ENCODE results near the gene TMEM267. TPM values are rescaled to one million over a fixed set of nuclear protein-coding genes. Genes with fewer than 3 reads are reported as not detected.

Gene TMEM267
- polyA plus RNA-seq, 1 experiment: 16.3 TPM

DNA sequence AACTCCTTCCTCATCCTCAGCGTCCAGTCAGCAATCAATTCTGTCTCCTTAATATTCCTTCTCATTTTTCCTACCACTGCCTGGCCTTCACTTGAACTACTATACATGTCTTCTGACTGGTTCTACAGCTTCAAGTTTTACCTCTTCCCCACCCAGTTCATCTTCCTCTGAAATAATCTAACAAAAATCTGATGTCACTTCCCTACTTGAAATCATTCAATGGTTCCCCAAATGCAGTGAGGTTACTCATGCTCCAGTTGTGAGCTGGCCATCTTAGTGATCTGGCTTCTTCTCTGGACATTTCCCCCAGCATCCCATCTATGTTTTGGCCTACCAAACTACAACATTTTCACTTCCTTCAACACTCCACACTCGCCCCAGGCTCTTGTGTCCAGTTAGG is 14.9 kb upstream of the TMEM267 start:
- no peaks in the 10 kb centered on the region for H3K9me3 ChIP-seq (ENCODE audit: control insufficient read depth, insufficient read depth, low read length)
- CTCF ChIA-PET: interaction anchor here (1.4 to 1.5 kb wide), 2 partner anchors 13 to 15 kb away, joined by 4 to 6 read pairs; partner anchors contain the start of gene TMEM267
- TF ChIP-seq, protein P1, sequence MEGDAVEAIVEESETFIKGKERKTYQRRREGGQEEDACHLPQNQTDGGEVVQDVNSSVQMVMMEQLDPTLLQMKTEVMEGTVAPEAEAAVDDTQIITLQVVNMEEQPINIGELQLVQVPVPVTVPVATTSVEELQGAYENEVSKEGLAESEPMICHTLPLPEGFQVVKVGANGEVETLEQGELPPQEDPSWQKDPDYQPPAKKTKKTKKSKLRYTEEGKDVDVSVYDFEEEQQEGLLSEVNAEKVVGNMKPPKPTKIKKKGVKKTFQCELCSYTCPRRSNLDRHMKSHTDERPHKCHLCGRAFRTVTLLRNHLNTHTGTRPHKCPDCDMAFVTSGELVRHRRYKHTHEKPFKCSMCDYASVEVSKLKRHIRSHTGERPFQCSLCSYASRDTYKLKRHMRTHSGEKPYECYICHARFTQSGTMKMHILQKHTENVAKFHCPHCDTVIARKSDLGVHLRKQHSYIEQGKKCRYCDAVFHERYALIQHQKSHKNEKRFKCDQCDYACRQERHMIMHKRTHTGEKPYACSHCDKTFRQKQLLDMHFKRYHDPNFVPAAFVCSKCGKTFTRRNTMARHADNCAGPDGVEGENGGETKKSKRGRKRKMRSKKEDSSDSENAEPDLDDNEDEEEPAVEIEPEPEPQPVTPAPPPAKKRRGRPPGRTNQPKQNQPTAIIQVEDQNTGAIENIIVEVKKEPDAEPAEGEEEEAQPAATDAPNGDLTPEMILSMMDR (IDR thresholded peaks at IDR 0.05; ENCODE audit: low read depth, low read length): no peak
- H3K27ac ChIP-seq (ENCODE audit: low read depth, low read length): no peak overlapping the region
- no peak overlapping the region for H3K4me3 ChIP-seq (ENCODE audit: low read depth, low read length)
- POLR2A ChIA-PET: no interaction called here
- DNase-seq (ENCODE audit: low read depth, low spot score): no peak
- no peaks in the 10 kb centered on the region for H3K27me3 ChIP-seq (ENCODE audit: control insufficient read depth, insufficient read depth, low read length)

- Histone ChIP-seq H3K4me3 (ENCODE audit: low read depth, low read length) (no peak overlapping the region), H3K27me3 (ENCODE audit: control insufficient read depth, insufficient read depth, low read length) (no peaks in the 10 kb centered on the region), H3K27ac (ENCODE audit: low read depth, low read length) (no peak overlapping the region), H3K9me3 (ENCODE audit: control insufficient read depth, insufficient read depth, low read length) (no peaks in the 10 kb centered on the region)
- DNase-seq (ENCODE audit: low read depth, low spot score): no peak
- ChIA-PET POLR2A (no interaction called here), CTCF (interaction anchor here (1.8 kb wide), 1 partner anchor 13 kb away, joined by 5 read pairs; no protein-coding TSS in a partner anchor)
- TF ChIP-seq, protein P1 (IDR thresholded peaks at IDR 0.05; ENCODE audit: low read depth, low read length): no peak
Observed at GRCh38 chr5:43497311-43498104, 13.8 kb upstream of the TMEM267 start.

DNA sequence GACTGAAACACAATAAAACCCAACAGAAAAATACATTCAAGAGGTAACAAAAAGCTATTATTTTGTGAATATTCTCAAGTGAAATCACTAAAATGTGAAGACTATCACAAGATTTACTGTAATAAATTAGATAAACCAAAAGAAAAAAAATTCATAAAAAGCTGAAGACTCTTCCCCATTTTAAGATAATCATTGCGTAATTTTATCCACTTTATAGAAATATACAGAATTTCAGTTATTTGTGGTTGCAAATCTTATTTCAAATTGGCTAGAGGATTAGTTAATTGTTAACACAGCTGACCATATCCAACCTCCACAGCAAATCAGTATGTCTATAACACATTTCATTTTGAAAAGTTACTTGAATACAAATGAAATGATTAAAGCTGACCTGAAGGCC is 7.7 kb upstream of the TMEM267 start:
- Histone ChIP-seq H3K27ac (ENCODE audit: low read depth, low read length) (no peak overlapping the region), H3K27me3 (ENCODE audit: control insufficient read depth, insufficient read depth, low read length) (no peaks in the 10 kb centered on the region), H3K9me3 (ENCODE audit: control insufficient read depth, insufficient read depth, low read length) (no peaks in the 10 kb centered on the region), H3K4me3 (ENCODE audit: low read depth, low read length) (no peak overlapping the region)
- ChIA-PET POLR2A (no interaction called here), CTCF (no interaction called here)
- TF ChIP-seq, protein P1 (IDR thresholded peaks at IDR 0.05; ENCODE audit: low read depth, low read length): no peak
- no peak for DNase-seq (ENCODE audit: low read depth, low spot score)

- TF ChIP-seq, protein P1 (IDR thresholded peaks at IDR 0.05; ENCODE audit: low read depth, low read length): no peak
- ChIA-PET POLR2A (no interaction called here), CTCF (interaction anchor here (0.8 to 1.3 kb wide), 3 partner anchors 13 to 380 kb away, joined by 3 to 5 read pairs (median 4); no protein-coding TSS in a partner anchor)
- Histone ChIP-seq H3K27ac (ENCODE audit: low read depth, low read length) (no peak overlapping the region), H3K9me3 (ENCODE audit: control insufficient read depth, insufficient read depth, low read length) (no peaks in the 10 kb centered on the region), H3K27me3 (ENCODE audit: control insufficient read depth, insufficient read depth, low read length) (no peaks in the 10 kb centered on the region), H3K4me3 (ENCODE audit: low read depth, low read length) (no peak overlapping the region)
- DNase-seq (ENCODE audit: low read depth, low spot score): no peak
Observed at GRCh38 chr5:43486353-43486752, 2.7 kb upstream of the TMEM267 start.

GRCh38 chr5:43485406-43485805 is 1.7 kb upstream of the TMEM267 start:
- TF ChIP-seq, protein P1 (IDR thresholded peaks at IDR 0.05; ENCODE audit: low read depth, low read length): no peak
- no peak for DNase-seq (ENCODE audit: low read depth, low spot score)
- no peaks in the 10 kb centered on the region for H3K9me3 ChIP-seq (ENCODE audit: control insufficient read depth, insufficient read depth, low read length)
- no peak overlapping the region for H3K27ac ChIP-seq (ENCODE audit: low read depth, low read length)
- no peaks in the 10 kb centered on the region for H3K27me3 ChIP-seq (ENCODE audit: control insufficient read depth, insufficient read depth, low read length)
- ChIA-PET CTCF (interaction anchor here (0.6 to 2.8 kb wide), 13 partner anchors 10 to 948 kb away, joined by 3 to 18 read pairs (median 5); partner anchors contain the start of gene NNT), POLR2A (interaction anchor here (2.1 kb wide), 1 partner anchor 364 kb away, joined by 15 read pairs; the partner anchor contains the start of gene ZNF131)
- H3K4me3 ChIP-seq (ENCODE audit: low read depth, low read length): no peak overlapping the region

Data from AG04450 (cell line).